ENCODE measurements around the gene TMC3. TPM values are rescaled to one million over a fixed set of nuclear protein-coding genes. Genes with fewer than 3 reads are reported as not detected.

TMC3 gene
- total and polyA plus RNA-seq, 4 donors, result 0.03 TPM; not detected in 3

GRCh38 chr15:81362790-81363189, 11.2 kb downstream of the TMC3 start:
- no peak for DNase-seq
- H3K36me3 ChIP-seq (ENCODE audit: control insufficient read depth in 4 of 4, insufficient read depth in 4 of 4, low read length in 4 of 4), result no peaks in the 10 kb centered on the region
- no peaks in the 10 kb centered on the region for H3K27me3 ChIP-seq (ENCODE audit: control insufficient read depth in 3 of 3, insufficient read depth in 3 of 3, low read length in 2 of 3)
- peaks cover 0 to 2% (median 0%) of the 10 kb centered on the region in 5 donors for H3K4me1 ChIP-seq (ENCODE audit: control insufficient read depth in 5 of 5, insufficient read depth in 5 of 5, low read length in 5 of 5)
- no peak for ATAC-seq (ENCODE audit: insufficient read depth, low FRiP score)
- 90 to 97% methylated on average over 11 of the region's 11 CpGs for WGBS, 2 donors
- no peak for TF ChIP-seq CTCF (IDR thresholded peaks at IDR 0.05; ENCODE audit: control extremely low read depth, extremely low read depth)
- H3K27ac ChIP-seq (ENCODE audit: low read depth in 1 of 2, low read length in 1 of 2), result no peak overlapping the region
- no peak overlapping the region for H3K9ac ChIP-seq (ENCODE audit: insufficient read depth in 1 of 2, low read length in 2 of 2)
- H3K9me3 ChIP-seq (ENCODE audit: control insufficient read depth in 4 of 4, insufficient read depth in 3 of 4, low read length in 3 of 4), result no peaks in the 10 kb centered on the region
- H3K4me3 ChIP-seq, result no peak overlapping the region

GRCh38 chr15:81361891-81362290, 12.1 kb downstream of the TMC3 start:
- no peaks in the 10 kb centered on the region for H3K9me3 ChIP-seq (ENCODE audit: control insufficient read depth in 4 of 4, insufficient read depth in 3 of 4, low read length in 3 of 4)
- no peak overlapping the region for H3K4me3 ChIP-seq
- 94% methylated on average over 7 of the region's 7 CpGs for WGBS, 2 donors
- DNase-seq (no peak), ATAC-seq (ENCODE audit: insufficient read depth, low FRiP score) (no peak)
- no peak for TF ChIP-seq CTCF (IDR thresholded peaks at IDR 0.05; ENCODE audit: control extremely low read depth, extremely low read depth)
- H3K36me3 ChIP-seq (ENCODE audit: control insufficient read depth in 4 of 4, insufficient read depth in 4 of 4, low read length in 4 of 4), result no peaks in the 10 kb centered on the region
- no peak overlapping the region for H3K27ac ChIP-seq (ENCODE audit: low read depth in 1 of 2, low read length in 1 of 2)
- no peak overlapping the region for H3K9ac ChIP-seq (ENCODE audit: insufficient read depth in 1 of 2, low read length in 2 of 2)
- H3K27me3 ChIP-seq (ENCODE audit: control insufficient read depth in 3 of 3, insufficient read depth in 3 of 3, low read length in 2 of 3), result no peaks in the 10 kb centered on the region
- H3K4me1 ChIP-seq (ENCODE audit: control insufficient read depth in 5 of 5, insufficient read depth in 5 of 5, low read length in 5 of 5), result peaks cover 0 to 2% (median 0%) of the 10 kb centered on the region in 5 donors

GRCh38 chr15:81360491-81360890, 13.5 kb downstream of the TMC3 start:
- peaks cover 0 to 2% (median 0%) of the 10 kb centered on the region in 5 donors for H3K4me1 ChIP-seq (ENCODE audit: control insufficient read depth in 5 of 5, insufficient read depth in 5 of 5, low read length in 5 of 5)
- no peaks in the 10 kb centered on the region for H3K9me3 ChIP-seq (ENCODE audit: control insufficient read depth in 4 of 4, insufficient read depth in 3 of 4, low read length in 3 of 4)
- no peak overlapping the region for H3K27ac ChIP-seq (ENCODE audit: low read depth in 1 of 2, low read length in 1 of 2)
- H3K27me3 ChIP-seq (ENCODE audit: control insufficient read depth in 3 of 3, insufficient read depth in 3 of 3, low read length in 2 of 3), result no peaks in the 10 kb centered on the region
- 93 to 96% methylated on average over 5 of the region's 5 CpGs for WGBS, 2 donors
- no peak for TF ChIP-seq CTCF (IDR thresholded peaks at IDR 0.05; ENCODE audit: control extremely low read depth, extremely low read depth)
- no peak overlapping the region for H3K4me3 ChIP-seq
- ATAC-seq (ENCODE audit: insufficient read depth, low FRiP score) (no peak), DNase-seq (no peak)
- H3K9ac ChIP-seq (ENCODE audit: insufficient read depth in 1 of 2, low read length in 2 of 2), result no peak overlapping the region
- no peaks in the 10 kb centered on the region for H3K36me3 ChIP-seq (ENCODE audit: control insufficient read depth in 4 of 4, insufficient read depth in 4 of 4, low read length in 4 of 4)

GRCh38 chr15:81358248-81358647, 15.8 kb downstream of the TMC3 start:
- H3K9me3 ChIP-seq (ENCODE audit: control insufficient read depth in 4 of 4, insufficient read depth in 3 of 4, low read length in 3 of 4), result no peaks in the 10 kb centered on the region
- peaks cover 0 to 1% (median 0%) of the 10 kb centered on the region in 5 donors for H3K4me1 ChIP-seq (ENCODE audit: control insufficient read depth in 5 of 5, insufficient read depth in 5 of 5, low read length in 5 of 5)
- H3K27ac ChIP-seq (ENCODE audit: low read depth in 1 of 2, low read length in 1 of 2), result no peak overlapping the region
- TF ChIP-seq CTCF (IDR thresholded peaks at IDR 0.05; ENCODE audit: control extremely low read depth, extremely low read depth), result no peak
- no peaks in the 10 kb centered on the region for H3K36me3 ChIP-seq (ENCODE audit: control insufficient read depth in 4 of 4, insufficient read depth in 4 of 4, low read length in 4 of 4)
- 94 to 96% methylated on average over 6 of the region's 6 CpGs for WGBS, 2 donors
- H3K27me3 ChIP-seq (ENCODE audit: control insufficient read depth in 3 of 3, insufficient read depth in 3 of 3, low read length in 2 of 3), result no peaks in the 10 kb centered on the region
- H3K4me3 ChIP-seq, result no peak overlapping the region
- ATAC-seq (ENCODE audit: insufficient read depth, low FRiP score) (no peak), DNase-seq (no peak)
- no peak overlapping the region for H3K9ac ChIP-seq (ENCODE audit: insufficient read depth in 1 of 2, low read length in 2 of 2)

Measured in lung (tissue), 12 donors.